Measurements from ENCODE around the gene TNNI3K.

Gene TNNI3K

GRCh38 chr1:74467786-74468377, 232.7 kb downstream of the TNNI3K start:
- Histone ChIP-seq H2AFZ (ENCODE audit: low read length) (no peak overlapping the region), H3K9me3 (replicated peaks; ENCODE audit: insufficient read depth, low read length) (no peaks in the 10 kb centered on the region), H3K4me3 (ENCODE audit: low read length) (no peak overlapping the region), H3K9ac (ENCODE audit: low read length) (no peak overlapping the region), H3K4me2 (ENCODE audit: low read depth, low read length) (no peak overlapping the region), H3K27ac (ENCODE audit: low read length) (no peak overlapping the region), H3K4me1 (ENCODE audit: low read length) (no peaks in the 10 kb centered on the region), H3K27me3 (replicated peaks; ENCODE audit: insufficient read depth, low read length) (no peaks in the 10 kb centered on the region), H3K9me2 (replicated peaks; ENCODE audit: insufficient read depth, low read length) (no peaks in the 10 kb centered on the region), H3K36me3 (replicated peaks; ENCODE audit: insufficient read depth, low read length) (no peaks in the 10 kb centered on the region), H4K20me1 (ENCODE audit: insufficient read depth, low read length) (no peaks in the 10 kb centered on the region), H3K79me2 (ENCODE audit: low read length) (no peaks in the 10 kb centered on the region), H3F3A (ENCODE audit: insufficient read depth, low read length) (no peaks in the 10 kb centered on the region)
- no peak for DNase-seq
- TF ChIP-seq CTCF (IDR thresholded peaks at IDR 0.05; ENCODE audit: low read length) (no peak), EZH2 (optimal IDR thresholded peaks at IDR 0.05; ENCODE audit: low read depth, low read length) (no peak), EZH2phosphoT487 (IDR thresholded peaks at IDR 0.05; ENCODE audit: low read length) (no peak)

- peak; percentile 40 for DNase-seq
Observed at GRCh38 chr1:74468982-74469603, 233.9 kb downstream of the TNNI3K start.

GRCh38 chr1:74470251-74470650, 235.1 kb downstream of the TNNI3K start:
- no peak overlapping the region for H3K4me2 ChIP-seq (ENCODE audit: low read depth, low read length)
- TF ChIP-seq EZH2 (optimal IDR thresholded peaks at IDR 0.05; ENCODE audit: low read depth, low read length) (no peak), CTCF (IDR thresholded peaks at IDR 0.05; ENCODE audit: low read length) (no peak), EZH2phosphoT487 (IDR thresholded peaks at IDR 0.05; ENCODE audit: low read length) (no peak)
- no peak overlapping the region for H3K27ac ChIP-seq (ENCODE audit: low read length)
- H3K36me3 ChIP-seq (replicated peaks; ENCODE audit: insufficient read depth, low read length) = no peaks in the 10 kb centered on the region
- no peaks in the 10 kb centered on the region for H3K79me2 ChIP-seq (ENCODE audit: low read length)
- no peak overlapping the region for H2AFZ ChIP-seq (ENCODE audit: low read length)
- no peak overlapping the region for H3K9ac ChIP-seq (ENCODE audit: low read length)
- H3K9me2 ChIP-seq (replicated peaks; ENCODE audit: insufficient read depth, low read length) = no peaks in the 10 kb centered on the region
- DNase-seq = no peak
- H3K27me3 ChIP-seq (replicated peaks; ENCODE audit: insufficient read depth, low read length) = no peaks in the 10 kb centered on the region
- no peaks in the 10 kb centered on the region for H3F3A ChIP-seq (ENCODE audit: insufficient read depth, low read length)
- no peak overlapping the region for H3K4me3 ChIP-seq (ENCODE audit: low read length)
- H3K4me1 ChIP-seq (ENCODE audit: low read length) = no peaks in the 10 kb centered on the region
- no peaks in the 10 kb centered on the region for H4K20me1 ChIP-seq (ENCODE audit: insufficient read depth, low read length)
- no peaks in the 10 kb centered on the region for H3K9me3 ChIP-seq (replicated peaks; ENCODE audit: insufficient read depth, low read length)

More at GRCh38 chr1:74468982-74469603, 233.9 kb downstream of the TNNI3K start:
- H4K20me1 ChIP-seq (ENCODE audit: insufficient read depth, low read length) = no peaks in the 10 kb centered on the region
- no peak overlapping the region for H3K4me3 ChIP-seq (ENCODE audit: low read length)
- H3K27me3 ChIP-seq (replicated peaks; ENCODE audit: insufficient read depth, low read length) = no peaks in the 10 kb centered on the region
- H3K4me2 ChIP-seq (ENCODE audit: low read depth, low read length) = no peak overlapping the region
- no peaks in the 10 kb centered on the region for H3K4me1 ChIP-seq (ENCODE audit: low read length)
- H3K9me2 ChIP-seq (replicated peaks; ENCODE audit: insufficient read depth, low read length) = no peaks in the 10 kb centered on the region
- H3K9me3 ChIP-seq (replicated peaks; ENCODE audit: insufficient read depth, low read length) = no peaks in the 10 kb centered on the region
- H3K79me2 ChIP-seq (ENCODE audit: low read length) = no peaks in the 10 kb centered on the region
- H3F3A ChIP-seq (ENCODE audit: insufficient read depth, low read length) = no peaks in the 10 kb centered on the region
- H3K27ac ChIP-seq (ENCODE audit: low read length) = no peak overlapping the region
- no peaks in the 10 kb centered on the region for H3K36me3 ChIP-seq (replicated peaks; ENCODE audit: insufficient read depth, low read length)
- H2AFZ ChIP-seq (ENCODE audit: low read length) = no peak overlapping the region
- H3K9ac ChIP-seq (ENCODE audit: low read length) = no peak overlapping the region
- TF ChIP-seq EZH2phosphoT487 (IDR thresholded peaks at IDR 0.05; ENCODE audit: low read length) (no peak), CTCF (IDR thresholded peaks at IDR 0.05; ENCODE audit: low read length) (peak; percentile 61)
